Myocyte (in vitro differentiated cells): Measurements from ENCODE around the gene ZDHHC16. TPM values are rescaled to one million over a fixed set of nuclear protein-coding genes. Genes with fewer than 3 reads are reported as not detected.

Experiments
- DNase-seq: peaks from one replicate; pipeline ENCODE4 v3.0.0-alpha.2; 2012; ENCODE audit warnings: low read depth
- total RNA-seq: library from RNA; depleted of rRNA; stranded (reverse); fragments of >200 nt; gene quantifications from 2 replicates; pipeline ENCODE4 v1.2.3, GENCODE V29; 2014

Gene ZDHHC16
- total RNA-seq, 1 donor from 2014 or later: 42.1 TPM

- no peak for DNase-seq
Measured at GRCh38 chr10:97506199-97506991, 60.4 kb downstream of the ZDHHC16 start.

Other genes starting within 250 kb of the ZDHHC16 start
- gene ARHGAP19, start 153.5 kb upstream of the ZDHHC16 start, total RNA-seq: 4.7 and 4.8 TPM in 2 replicates
- 1.3 and 1.8 TPM in 2 replicates for gene FRAT1, start 126.9 kb upstream of the ZDHHC16 start, total RNA-seq
- gene FRAT2, start 111.4 kb upstream of the ZDHHC16 start, total RNA-seq: 6.5 and 7.6 TPM in 2 replicates
- 25.6 and 26.5 TPM in 2 replicates for gene RRP12, start 44.8 kb upstream of the ZDHHC16 start, total RNA-seq
- 463 and 464 TPM in 2 replicates for gene PGAM1, start 20.0 kb upstream of the ZDHHC16 start, total RNA-seq
- gene EXOSC1, start 169 bp upstream of the ZDHHC16 start, total RNA-seq: 25.1 and 26.8 TPM in 2 replicates
- 149 and 168 TPM in 2 replicates for gene MMS19, start 52.2 kb downstream of the ZDHHC16 start, total RNA-seq
- 81.1 and 95.8 TPM in 2 replicates for gene UBTD1, start 52.7 kb downstream of the ZDHHC16 start, total RNA-seq
- 61.9 and 115 TPM in 2 replicates for gene ANKRD2, start 126.6 kb downstream of the ZDHHC16 start, total RNA-seq
- gene HOGA1, start 138.2 kb downstream of the ZDHHC16 start, total RNA-seq: 1.1 and 1.8 TPM in 2 replicates
- gene C10orf62, start 143.5 kb downstream of the ZDHHC16 start, total RNA-seq: 0.62 TPM in 1 of 2 replicates, not detected in the other
- 4.9 and 5.9 TPM in 2 replicates for gene MORN4, start 187.3 kb downstream of the ZDHHC16 start, total RNA-seq
- gene PI4K2A, start 194.5 kb downstream of the ZDHHC16 start, total RNA-seq: 32.2 and 33.7 TPM in 2 replicates
- 30.9 and 56.8 TPM in 2 replicates for gene AVPI1, start 241.1 kb downstream of the ZDHHC16 start, total RNA-seq